A549 treated with RU486 at 1 μM for 4 hours (cell line): Measurements from ENCODE around the gene ANKS4B. TPM values are rescaled to one million over a fixed set of nuclear protein-coding genes. Genes with fewer than 3 reads are reported as not detected.

Experiments used
- total RNA-seq: library from RNA; stranded (reverse); fragments of 200-300 nt; extraction: Qiagen RNA extraction; gene quantifications from 5 replicates; pipeline ENCODE4 v1.2.3, GENCODE V29; 2022; ENCODE audit warnings: low read depth

ANKS4B gene
- total RNA-seq = 0.07 to 0.16 TPM (median 0.09 TPM) in 5 replicates

GRCh38 chr16:21233521-21234150, at the start of gene ANKS4B:
TSS of gene ANKS4B (plus strand) at chr16:21233699. CDS start at chr16:21233738, 39 bp downstream.

GRCh38 chr16:21211486-21211885, 22.0 kb upstream of the ANKS4B start, which contains the start of gene ZP2:
TSS of gene ZP2 (minus strand) at chr16:21211574. CDS start at chr16:21211547, 27 bp downstream.

GRCh38 chr16:21277927-21278706, 44.6 kb downstream of the ANKS4B start, which contains the start of gene CRYM:
TSS of gene CRYM (minus strand) at chr16:21278290. CDS start at chr16:21278251, 39 bp downstream.

Other genes starting within 250 kb of the ANKS4B start
- gene DNAH3, start 82.9 kb upstream of the ANKS4B start, total RNA-seq = 0.07 to 0.17 TPM (median 0.13 TPM) in 5 replicates
- 18.3 to 25.0 TPM (median 19.7 TPM) in 5 replicates for gene LDAF1, start 75.0 kb upstream of the ANKS4B start, total RNA-seq
- gene ZP2, start 22.1 kb upstream of the ANKS4B start, total RNA-seq = not detected in 5 replicates
- 1.0 to 2.0 TPM (median 1.8 TPM) in 5 replicates for gene CRYM, start 44.6 kb downstream of the ANKS4B start, total RNA-seq